ENCODE data around the gene PPA2. TPM values are rescaled to one million over a fixed set of nuclear protein-coding genes. Genes with fewer than 3 reads are reported as not detected.
"Not testable (repeated sequence)": the region's sequence is repeated elsewhere in the genome, so short reads cannot be mapped to it uniquely, and the experiment has no call there.

Gene PPA2
- total RNA-seq, 1 donor from 2014 or later: 69.0 TPM

- DNase-seq (ENCODE audit: low read depth, low spot score): no peak
Measured at GRCh38 chr4:105460306-105460705, 13.6 kb downstream of the PPA2 start.

GRCh38 chr4:105458541-105458940 is 15.3 kb downstream of the PPA2 start:
- not testable (repeated sequence) for DNase-seq (ENCODE audit: low read depth, low spot score)

- DNase-seq (ENCODE audit: low read depth, low spot score): no peak
Measured at GRCh38 chr4:105458001-105458400, 15.9 kb downstream of the PPA2 start.

- DNase-seq (ENCODE audit: low read depth, low spot score): no peak
Measured at GRCh38 chr4:105455998-105456397, 17.9 kb downstream of the PPA2 start.

GRCh38 chr4:105455182-105455581 is 18.7 kb downstream of the PPA2 start:
- DNase-seq (ENCODE audit: low read depth, low spot score): no peak

- DNase-seq (ENCODE audit: low read depth, low spot score): no peak
Measured at GRCh38 chr4:105453550-105454205, 20.2 kb downstream of the PPA2 start.

- no peak for DNase-seq (ENCODE audit: low read depth, low spot score)
Measured at GRCh38 chr4:105451346-105451745, 22.5 kb downstream of the PPA2 start.

GRCh38 chr4:105440890-105441289 is 33.0 kb downstream of the PPA2 start:
- DNase-seq (ENCODE audit: low read depth, low spot score): no peak

- no peak for DNase-seq (ENCODE audit: low read depth, low spot score)
Measured at GRCh38 chr4:105437637-105438036, 36.2 kb downstream of the PPA2 start.

GRCh38 chr4:105436414-105436813 is 37.4 kb downstream of the PPA2 start:
- no peak for DNase-seq (ENCODE audit: low read depth, low spot score)

GRCh38 chr4:105434940-105435339 is 38.9 kb downstream of the PPA2 start:
- no peak for DNase-seq (ENCODE audit: low read depth, low spot score)

GRCh38 chr4:105433421-105433820 is 40.4 kb downstream of the PPA2 start:
- no peak for DNase-seq (ENCODE audit: low read depth, low spot score)

- no peak for DNase-seq (ENCODE audit: low read depth, low spot score)
Measured at GRCh38 chr4:105432438-105432837, 41.4 kb downstream of the PPA2 start.

GRCh38 chr4:105430811-105431210 is 43.1 kb downstream of the PPA2 start:
- DNase-seq (ENCODE audit: low read depth, low spot score): no peak

GRCh38 chr4:105426187-105426897 is 47.5 kb downstream of the PPA2 start:
- DNase-seq (ENCODE audit: low read depth, low spot score): no peak

GRCh38 chr4:105422207-105422920 is 51.5 kb downstream of the PPA2 start:
- DNase-seq (ENCODE audit: low read depth, low spot score): no peak

- DNase-seq (ENCODE audit: low read depth, low spot score): no peak
Measured at GRCh38 chr4:105417624-105418023, 56.2 kb downstream of the PPA2 start.

- no peak for DNase-seq (ENCODE audit: low read depth, low spot score)
Measured at GRCh38 chr4:105415281-105415744, 58.5 kb downstream of the PPA2 start.

GRCh38 chr4:105414316-105414715 is 59.5 kb downstream of the PPA2 start:
- no peak for DNase-seq (ENCODE audit: low read depth, low spot score)

GRCh38 chr4:105409135-105409534 is 64.7 kb downstream of the PPA2 start:
- not testable (repeated sequence) for DNase-seq (ENCODE audit: low read depth, low spot score)

GRCh38 chr4:105400901-105401677 is 72.8 kb downstream of the PPA2 start:
- DNase-seq (ENCODE audit: low read depth, low spot score): no peak

Data from pulmonary artery endothelial cell (primary cell).